SKM-1 treated with dmso at 0.1 percent for 144 hours (cell line): Measurements from ENCODE around the gene TUBGCP2.
"Not testable (repeated sequence)": the region's sequence is repeated elsewhere in the genome, so short reads cannot be mapped to it uniquely, and the experiment has no call there.

Experiments used
- DNase-seq: peaks from one replicate; lab custom pipeline; 2025; ENCODE audit not compliant: unreplicated experiment; lab: John Stamatoyannopoulos, UW

Gene TUBGCP2

GRCh38 chr10:133325440-133326222 is 17.0 kb upstream of the TUBGCP2 start:
- no peak for DNase-seq

- DNase-seq, result no peak
Observed at GRCh38 chr10:133324857-133325260, 16.2 kb upstream of the TUBGCP2 start.

- DNase-seq, result no peak
Observed at GRCh38 chr10:133324198-133324792, 15.6 kb upstream of the TUBGCP2 start.

- DNase-seq, result not testable (repeated sequence)
Observed at GRCh38 chr10:133322064-133322709, 13.5 kb upstream of the TUBGCP2 start.

GRCh38 chr10:133320852-133321422 is 12.3 kb upstream of the TUBGCP2 start:
- DNase-seq, result not testable (repeated sequence)

- DNase-seq, result peak; percentile 38
Observed at GRCh38 chr10:133318494-133319127, 9.9 kb upstream of the TUBGCP2 start.

GRCh38 chr10:133316732-133317131 is 8.1 kb upstream of the TUBGCP2 start:
- no peak for DNase-seq

GRCh38 chr10:133316266-133316665 is 7.6 kb upstream of the TUBGCP2 start:
- DNase-seq, result no peak

- no peak for DNase-seq
Observed at GRCh38 chr10:133315847-133316246, 7.2 kb upstream of the TUBGCP2 start.

- DNase-seq, result no peak
Observed at GRCh38 chr10:133314911-133315310, 6.2 kb upstream of the TUBGCP2 start.

GRCh38 chr10:133313192-133313591 is 4.5 kb upstream of the TUBGCP2 start:
- no peak for DNase-seq

- no peak for DNase-seq
Observed at GRCh38 chr10:133312769-133313145, 4.1 kb upstream of the TUBGCP2 start.

- no peak for DNase-seq
Observed at GRCh38 chr10:133312016-133312768, 3.5 kb upstream of the TUBGCP2 start.

- DNase-seq, result no peak
Observed at GRCh38 chr10:133311570-133311969, 2.9 kb upstream of the TUBGCP2 start.

GRCh38 chr10:133310789-133311188 is 2.1 kb upstream of the TUBGCP2 start:
- no peak for DNase-seq

GRCh38 chr10:133310399-133310755 is 1.7 kb upstream of the TUBGCP2 start:
- DNase-seq, result no peak

- no peak for DNase-seq
Observed at GRCh38 chr10:133309720-133310398, 1.2 kb upstream of the TUBGCP2 start.

GRCh38 chr10:133309100-133309719 is 538 bp upstream of the TUBGCP2 start:
- DNase-seq, result peak; percentile 72

- peak; percentile 52 for DNase-seq
Observed at GRCh38 chr10:133307776-133308420, 774 bp downstream of the TUBGCP2 start.
